MM.1S (cell line): ENCODE data around the gene CSH2.

Experiments used
- DNase-seq: peaks from one replicate; pipeline ENCODE4 v3.0.0-alpha.2; 2015
- H2AFZ ChIP-seq: fragments of 300-600 bp; sonication (generic); 2 replicates; pipeline ENCODE4 v1.6.0; 2016; ENCODE audit warnings: antibody characterized with exemption, low read length
- H3F3A ChIP-seq: fragments of 300-600 bp; sonication (generic); 2 replicates; pipeline ENCODE4 v1.6.1; 2016; ENCODE audit warnings: mild to moderate bottlenecking, antibody characterized with exemption, low read length, moderate library complexity, mixed read lengths; ENCODE audit not compliant: insufficient read depth
- H3K27ac ChIP-seq: fragments of 300-600 bp; sonication (generic); 2 replicates; pipeline ENCODE4 v1.5.1; 2016; ENCODE audit warnings: mild to moderate bottlenecking, low read length
- H3K27me3 ChIP-seq: fragments of 300-600 bp; sonication (generic); replicated peaks from 2 replicates; pipeline ENCODE4 v1.6.0; 2016; ENCODE audit warnings: low read length; ENCODE audit not compliant: insufficient read depth
- H3K36me3 ChIP-seq: fragments of 300-600 bp; sonication (generic); replicated peaks from 2 replicates; pipeline ENCODE4 v1.6.1; 2016; ENCODE audit warnings: mild to moderate bottlenecking, low read length, mixed read lengths; ENCODE audit not compliant: insufficient read depth
- H3K4me1 ChIP-seq: fragments of 300-600 bp; sonication (generic); 2 replicates; pipeline ENCODE4 v1.6.1; 2016; ENCODE audit warnings: low read length, mixed read lengths
- H3K4me2 ChIP-seq: fragments of 300-600 bp; sonication (generic); 2 replicates; pipeline ENCODE4 v1.6.0; 2016; ENCODE audit warnings: low read depth, low read length
- H3K4me3 ChIP-seq: fragments of 300-600 bp; sonication (generic); 2 replicates; pipeline ENCODE4 v1.5.1; 2016; ENCODE audit warnings: low read length, mixed read lengths
- H3K79me2 ChIP-seq: fragments of 300-600 bp; sonication (generic); 2 replicates; pipeline ENCODE4 v1.6.1; 2016; ENCODE audit warnings: mixed run types, low read length, mixed read lengths
- H3K9ac ChIP-seq: fragments of 300-600 bp; sonication (generic); 2 replicates; pipeline ENCODE4 v1.6.1; 2016; ENCODE audit warnings: low read length, mixed read lengths
- H3K9me2 ChIP-seq: fragments of 300-600 bp; sonication (generic); replicated peaks from 2 replicates; pipeline ENCODE4 v1.6.1; 2016; ENCODE audit warnings: mild to moderate bottlenecking, low read length, mixed read lengths; ENCODE audit not compliant: insufficient read depth
- H3K9me3 ChIP-seq: fragments of 300-600 bp; sonication (generic); replicated peaks from 2 replicates; pipeline ENCODE4 v1.6.1; 2016; ENCODE audit warnings: mild to moderate bottlenecking, low read length, mixed read lengths; ENCODE audit not compliant: insufficient read depth
- H4K20me1 ChIP-seq: fragments of 300-600 bp; sonication (generic); 2 replicates; pipeline ENCODE4 v1.6.1; 2016; ENCODE audit warnings: mild to moderate bottlenecking, low read length, moderate library complexity, mixed read lengths; ENCODE audit not compliant: insufficient read depth
- EZH2 ChIP-seq: fragments of 300-600 bp; sonication (generic); optimal IDR thresholded peaks from 2 replicates; pipeline ENCODE3; 2017; ENCODE audit warnings: low read depth, mild to moderate bottlenecking, antibody characterized with exemption, low read length, mixed read lengths
- EZH2phosphoT487 ChIP-seq: fragments of 300-600 bp; sonication (generic); IDR thresholded peaks from 2 replicates; pipeline ENCODE4 v1.6.1; 2018; ENCODE audit warnings: antibody characterized with exemption, low read length
- TF ChIP-seq, protein P1 (sequence below): fragments of 300-600 bp; sonication (generic); IDR thresholded peaks from 2 replicates; pipeline ENCODE4 v1.5.1; 2016; ENCODE audit warnings: antibody characterized with exemption, low read length, mixed read lengths

The CSH2 gene

DNA sequence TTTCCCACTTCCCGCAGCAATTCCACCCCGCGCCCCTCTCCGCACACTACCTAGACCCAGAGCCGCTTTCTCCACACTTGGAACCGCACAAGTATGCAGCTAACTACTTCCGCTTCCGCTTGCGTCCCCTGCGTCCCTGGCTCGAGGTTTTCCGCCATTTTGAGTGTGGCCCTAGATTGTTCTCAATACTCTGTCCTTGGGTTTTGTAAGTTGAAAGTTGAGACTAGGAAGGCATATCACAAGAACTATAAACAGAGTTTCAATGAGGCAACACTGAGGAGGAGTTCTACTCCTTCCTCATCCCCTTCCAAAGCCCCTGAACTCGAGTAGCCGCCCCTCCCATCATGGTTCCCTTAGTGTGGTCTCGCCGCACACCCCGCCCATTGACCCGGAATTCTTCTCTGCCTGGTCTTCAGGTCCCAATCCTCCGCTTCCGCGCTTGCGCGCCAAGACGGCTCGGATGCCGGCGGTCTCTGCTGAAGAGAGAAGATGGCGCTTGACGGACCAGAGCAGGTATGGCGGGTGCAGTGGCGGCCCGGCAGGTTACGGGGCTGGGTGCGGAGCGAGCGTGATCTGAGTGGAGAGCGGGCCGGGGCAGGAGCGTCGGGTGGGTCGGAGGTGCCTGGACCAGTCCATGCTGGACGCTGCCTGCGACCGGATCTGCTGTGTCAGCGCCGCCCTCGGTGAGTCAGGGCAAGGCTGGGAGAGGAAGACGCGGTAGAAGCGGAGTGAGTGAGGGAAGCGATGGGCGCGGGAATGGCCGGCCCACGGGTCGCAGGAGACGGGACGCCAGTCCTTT is 46.3 kb downstream of the CSH2 start, which contains the start of the genes FTSJ3 and PSMC5:
Gene FTSJ3 (minus strand): TSS at position 662 of the 799 bp plus-strand sequence. CDS start 761 bp downstream, outside the sequence.
Gene PSMC5 (plus strand): TSS at position 430 of the 799 bp plus-strand sequence. CDS start 60 bp downstream, at position 490.
- H3K79me2 ChIP-seq = peaks cover 73% of the 10 kb centered on the region
- peak within 1 kb of the TSS; percentile 84 for H3K4me2 ChIP-seq
- no peak for TF ChIP-seq EZH2
- TF ChIP-seq, protein P1, sequence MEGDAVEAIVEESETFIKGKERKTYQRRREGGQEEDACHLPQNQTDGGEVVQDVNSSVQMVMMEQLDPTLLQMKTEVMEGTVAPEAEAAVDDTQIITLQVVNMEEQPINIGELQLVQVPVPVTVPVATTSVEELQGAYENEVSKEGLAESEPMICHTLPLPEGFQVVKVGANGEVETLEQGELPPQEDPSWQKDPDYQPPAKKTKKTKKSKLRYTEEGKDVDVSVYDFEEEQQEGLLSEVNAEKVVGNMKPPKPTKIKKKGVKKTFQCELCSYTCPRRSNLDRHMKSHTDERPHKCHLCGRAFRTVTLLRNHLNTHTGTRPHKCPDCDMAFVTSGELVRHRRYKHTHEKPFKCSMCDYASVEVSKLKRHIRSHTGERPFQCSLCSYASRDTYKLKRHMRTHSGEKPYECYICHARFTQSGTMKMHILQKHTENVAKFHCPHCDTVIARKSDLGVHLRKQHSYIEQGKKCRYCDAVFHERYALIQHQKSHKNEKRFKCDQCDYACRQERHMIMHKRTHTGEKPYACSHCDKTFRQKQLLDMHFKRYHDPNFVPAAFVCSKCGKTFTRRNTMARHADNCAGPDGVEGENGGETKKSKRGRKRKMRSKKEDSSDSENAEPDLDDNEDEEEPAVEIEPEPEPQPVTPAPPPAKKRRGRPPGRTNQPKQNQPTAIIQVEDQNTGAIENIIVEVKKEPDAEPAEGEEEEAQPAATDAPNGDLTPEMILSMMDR = peak; percentile 49
- TF ChIP-seq EZH2phosphoT487 = no peak
- DNase-seq = peak; percentile 95
- H3F3A ChIP-seq = no peaks in the 10 kb centered on the region
- no peaks in the 10 kb centered on the region for H3K9me3 ChIP-seq
- H3K4me3 ChIP-seq = peak within 1 kb of the TSS; percentile 88
- peaks cover 18% of the 10 kb centered on the region for H3K4me1 ChIP-seq
- peak within 1 kb of the TSS; percentile 34 for H2AFZ ChIP-seq
- no peaks in the 10 kb centered on the region for H4K20me1 ChIP-seq
- H3K9me2 ChIP-seq = no peaks in the 10 kb centered on the region
- H3K27me3 ChIP-seq = no peaks in the 10 kb centered on the region
- H3K36me3 ChIP-seq = peaks cover 7% of the 10 kb centered on the region; the same call in 1 of the 2 replicates
- H3K9ac ChIP-seq = peak within 1 kb of the TSS; percentile 83
- peak within 1 kb of the TSS; percentile 74 for H3K27ac ChIP-seq

DNA sequence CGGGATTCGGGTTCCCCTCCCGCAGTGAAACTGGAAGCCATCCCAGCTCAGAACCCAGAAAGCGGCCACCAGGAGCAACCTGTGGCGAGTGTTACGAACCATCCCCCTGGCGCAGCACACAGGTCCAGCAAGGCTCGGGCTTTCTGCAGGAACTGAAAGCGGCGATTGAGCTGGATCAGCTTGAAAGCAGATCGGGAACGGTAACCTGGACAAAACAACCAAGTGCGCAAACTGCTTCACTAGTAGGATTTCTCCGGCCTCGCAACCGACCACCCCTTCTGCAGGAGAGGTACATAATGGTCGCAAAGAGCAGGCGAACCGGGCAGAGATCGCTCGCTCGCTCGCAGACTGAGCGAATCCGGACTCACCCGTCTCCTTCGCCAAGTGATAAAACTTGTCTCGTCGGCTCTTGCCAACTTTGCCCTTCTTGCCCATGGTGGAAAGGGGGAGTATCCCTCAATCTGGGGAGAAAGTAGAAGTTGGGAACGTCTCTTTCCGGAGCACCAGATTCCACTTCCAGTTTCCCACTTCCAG is 46.9 kb downstream of the CSH2 start:
- TF ChIP-seq EZH2phosphoT487 (no peak), EZH2 (no peak)
- TF ChIP-seq, protein P1 = no peak
- no peaks in the 10 kb centered on the region for H4K20me1 ChIP-seq
- H3K9me3 ChIP-seq = no peaks in the 10 kb centered on the region
- H3K4me1 ChIP-seq = peaks cover 18% of the 10 kb centered on the region
- DNase-seq = no peak
- H2AFZ ChIP-seq = peak overlapping the region; percentile 34
- H3F3A ChIP-seq = no peaks in the 10 kb centered on the region
- peaks cover 4% of the 10 kb centered on the region; the same call in 1 of the 2 replicates for H3K36me3 ChIP-seq
- peak overlapping the region; percentile 74; the same call in 1 of the 2 replicates for H3K27ac ChIP-seq
- peak overlapping the region; percentile 83 for H3K9ac ChIP-seq
- H3K9me2 ChIP-seq = no peaks in the 10 kb centered on the region
- H3K27me3 ChIP-seq = no peaks in the 10 kb centered on the region
- peaks cover 68% of the 10 kb centered on the region for H3K79me2 ChIP-seq
- peak overlapping the region; percentile 84 for H3K4me2 ChIP-seq
- peak overlapping the region; percentile 88 for H3K4me3 ChIP-seq

DNA sequence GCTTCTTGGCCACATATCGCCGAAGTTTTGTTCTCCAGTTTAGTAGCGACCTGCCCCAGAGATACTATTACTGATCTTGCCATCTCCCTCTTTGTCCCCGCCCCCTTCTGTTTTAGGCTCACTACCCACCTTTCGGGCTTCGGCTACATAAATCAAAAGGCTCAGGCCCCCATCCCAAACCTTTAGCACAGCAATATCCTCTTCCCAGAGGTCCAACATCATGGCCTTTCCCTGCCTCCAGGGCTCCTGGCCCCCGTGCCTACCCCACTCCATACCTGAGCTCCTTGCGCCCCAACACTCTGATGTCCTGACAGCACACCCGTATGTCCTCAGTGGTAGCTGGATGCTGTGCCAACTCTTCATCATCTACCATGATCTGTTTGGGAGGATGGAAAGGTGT is 49.1 kb downstream of the CSH2 start:
- Histone ChIP-seq H3K36me3 (peaks cover 5% of the 10 kb centered on the region; the same call in 1 of the 2 replicates), H3K79me2 (peaks cover 57% of the 10 kb centered on the region), H3K4me3 (no peak overlapping the region), H3K27ac (no peak overlapping the region), H4K20me1 (no peaks in the 10 kb centered on the region), H3K9me2 (no peaks in the 10 kb centered on the region), H3K27me3 (no peaks in the 10 kb centered on the region), H2AFZ (no peak overlapping the region), H3K9ac (no peak overlapping the region), H3K9me3 (no peaks in the 10 kb centered on the region), H3K4me1 (peaks cover 15% of the 10 kb centered on the region), H3K4me2 (no peak overlapping the region), H3F3A (no peaks in the 10 kb centered on the region; the same call in 1 of the 2 replicates)
- TF ChIP-seq EZH2 (no peak), EZH2phosphoT487 (no peak)
- TF ChIP-seq, protein P1 = no peak
- DNase-seq = no peak
